ENCODE results near the gene C6orf89. TPM values are rescaled to one million over a fixed set of nuclear protein-coding genes. Genes with fewer than 3 reads are reported as not detected.

The C6orf89 gene
- polyA plus RNA-seq, 3 donors: 19.2 to 37.5 (median 29.2) TPM

- Mint-ChIP-seq H3K27ac (peak overlapping the region in 1 of 7 donors; percentile 21), H3K4me3 (no peak overlapping the region), H3K27me3 (ENCODE audit: low read depth in 3 of 3) (no peaks in the 10 kb centered on the region), H3K4me1 (peaks cover 12% of the 10 kb centered on the region), H3K36me3 (peaks cover 56 to 74% of the 10 kb centered on the region in 2 donors), H3K9me3 (peaks cover 3 to 7% (median 6%) of the 10 kb centered on the region in 7 donors)
- no peak overlapping the region for H3K4me2 ChIP-seq (replicated peaks; ENCODE audit: extremely low read depth, low read length, poor library complexity, severe bottlenecking)
- H2AFZ ChIP-seq (ENCODE audit: insufficient read depth, low read depth, low read length, poor library complexity, severe bottlenecking): no peak overlapping the region
- H3K79me2 ChIP-seq (ENCODE audit: insufficient read depth, low read length): peaks cover 17% of the 10 kb centered on the region
- 100% methylated on average over 2 of the region's 6 CpGs for WGBS (ENCODE audit: insufficient coverage)
- H3K27me3 ChIP-seq (ENCODE audit: control insufficient read depth in 2 of 2, insufficient read depth in 2 of 2, low read length in 2 of 2): no peaks in the 10 kb centered on the region
- H3K4me1 ChIP-seq (ENCODE audit: control insufficient read depth in 1 of 2, insufficient read depth in 2 of 2, low read length in 2 of 2): peaks cover 6 to 7% of the 10 kb centered on the region in 2 donors
- H3K4me3 ChIP-seq (replicated peaks in 1 of 3; ENCODE audit: low read depth in 2 of 3, low read length in 3 of 3): no peak overlapping the region
- H3K27ac ChIP-seq (ENCODE audit: low read depth in 1 of 2, low read length in 2 of 2): no peak overlapping the region
- intact Hi-C loops (cut with micrococcal nuclease): no loop called here
- no peak for DNase-seq
- peaks cover 13 to 43% of the 10 kb centered on the region in 2 donors for H3K36me3 ChIP-seq (replicated peaks in 1 of 2; ENCODE audit: control insufficient read depth in 1 of 2, insufficient read depth in 2 of 2, low read length in 2 of 2)
- no peaks in the 10 kb centered on the region for H4K20me1 ChIP-seq (ENCODE audit: insufficient read depth, low read length)
- H3K9me3 ChIP-seq (replicated peaks in 1 of 2; ENCODE audit: control insufficient read depth in 1 of 2, insufficient read depth in 1 of 2, low read length in 2 of 2): no peaks in the 10 kb centered on the region
- TF ChIP-seq CTCF (IDR thresholded peaks at IDR 0.05): no peak
- no peak overlapping the region for H3K9ac ChIP-seq (ENCODE audit: insufficient read depth, low read length, poor library complexity, severe bottlenecking)
Measured at GRCh38 chr6:36858407-36858981, 27.3 kb upstream of the C6orf89 start.

DNA sequence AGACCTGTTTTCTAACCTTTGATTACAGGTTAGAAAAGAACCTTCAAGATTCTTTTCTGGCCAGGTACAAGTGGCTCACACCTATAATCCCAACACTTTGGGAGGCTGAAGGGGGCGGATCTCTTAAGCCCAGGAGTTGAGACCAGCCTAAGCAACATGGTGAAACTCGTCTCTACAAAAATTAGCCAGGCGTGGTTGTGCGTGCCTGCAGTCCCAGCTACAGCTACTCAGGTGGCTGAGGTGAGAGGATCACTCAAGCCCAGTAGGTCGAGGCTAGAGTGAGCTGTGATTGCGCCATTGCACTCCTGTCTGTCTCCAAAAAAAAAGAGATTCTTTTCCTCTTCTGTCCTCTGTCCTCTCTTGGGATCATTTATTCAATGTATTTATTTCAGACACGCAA, 25.6 kb upstream of the C6orf89 start:
- Histone ChIP-seq H4K20me1 (ENCODE audit: insufficient read depth, low read length) (no peaks in the 10 kb centered on the region), H3K4me2 (replicated peaks; ENCODE audit: extremely low read depth, low read length, poor library complexity, severe bottlenecking) (no peak overlapping the region), H3K27me3 (ENCODE audit: control insufficient read depth in 2 of 2, insufficient read depth in 2 of 2, low read length in 2 of 2) (no peaks in the 10 kb centered on the region), H3K36me3 (replicated peaks in 1 of 2; ENCODE audit: control insufficient read depth in 1 of 2, insufficient read depth in 2 of 2, low read length in 2 of 2) (peaks cover 23 to 56% of the 10 kb centered on the region in 2 donors), H3K79me2 (ENCODE audit: insufficient read depth, low read length) (peaks cover 25% of the 10 kb centered on the region), H3K27ac (ENCODE audit: low read depth in 1 of 2, low read length in 2 of 2) (no peak overlapping the region), H2AFZ (ENCODE audit: insufficient read depth, low read depth, low read length, poor library complexity, severe bottlenecking) (no peak overlapping the region), H3K9ac (ENCODE audit: insufficient read depth, low read length, poor library complexity, severe bottlenecking) (no peak overlapping the region), H3K4me3 (replicated peaks in 1 of 3; ENCODE audit: low read depth in 2 of 3, low read length in 3 of 3) (no peak overlapping the region), H3K4me1 (ENCODE audit: control insufficient read depth in 1 of 2, insufficient read depth in 2 of 2, low read length in 2 of 2) (no peaks in the 10 kb centered on the region), H3K9me3 (replicated peaks in 1 of 2; ENCODE audit: control insufficient read depth in 1 of 2, insufficient read depth in 1 of 2, low read length in 2 of 2) (no peaks in the 10 kb centered on the region)
- Mint-ChIP-seq H3K4me1 (no peaks in the 10 kb centered on the region), H3K4me3 (no peak overlapping the region), H3K9me3 (no peaks in the 10 kb centered on the region), H3K36me3 (peaks cover 58 to 80% of the 10 kb centered on the region in 2 donors), H3K27me3 (ENCODE audit: low read depth in 3 of 3) (no peaks in the 10 kb centered on the region), H3K27ac (no peak overlapping the region)
- 100% methylated on average over 5 of the region's 7 CpGs for WGBS (ENCODE audit: insufficient coverage)
- no peak for DNase-seq
- intact Hi-C loops (cut with micrococcal nuclease): loop anchor here in 1 of 2 donors (10.0 kb wide), 1 partner anchor 85 kb away; no protein-coding TSS in a partner anchor
- TF ChIP-seq CTCF (IDR thresholded peaks at IDR 0.05): no peak

All from CD14-positive monocyte (primary cell).